H1 (cell line): ENCODE data around the gene LRRC15. TPM values are rescaled to one million over a fixed set of nuclear protein-coding genes. Genes with fewer than 3 reads are reported as not detected.

Source experiments
- CHD7 ChIP-seq: fragments of 300-600 bp; sonication (generic); IDR thresholded peaks from 2 replicates; pipeline ENCODE4 v1.7.1; 2012; ENCODE audit warnings: low read length, moderate library complexity, mild to moderate bottlenecking, inconsistent platforms; ENCODE audit not compliant: insufficient replicate concordance
- CTCF ChIP-seq, 3 experiments: IDR thresholded peaks; 1 replicate in 2 of 3; 2 replicates in 1 of 3; pipeline versions ENCODE4 v1.5.1 to v1.6.1; 2011; ENCODE audit warnings: low read length in 3 of 3, mild to moderate bottlenecking in 3 of 3, inconsistent platforms in 2 of 3, low read depth in 1 of 3, moderate library complexity in 1 of 3; ENCODE audit not compliant: insufficient read depth in 1 of 3; ENCODE audit errors: control extremely low read depth in 1 of 3
- POU5F1 ChIP-seq: IDR thresholded peaks from 2 replicates; pipeline ENCODE4 v1.6.1; 2011; ENCODE audit warnings: low read depth, mild to moderate bottlenecking, low read length, moderate library complexity
- RAD21 ChIP-seq, 2 experiments: IDR thresholded peaks in 1 of 2; conservative IDR thresholded peaks in 1 of 2; 2 replicates each; pipeline ENCODE4 v1.6.1; 2011; ENCODE audit warnings: low read depth in 2 of 2, low read length in 2 of 2, improper control_type of control experiment in 1 of 2, inconsistent platforms in 1 of 2, mild to moderate bottlenecking in 1 of 2, moderate library complexity in 1 of 2
- USF2 ChIP-seq: IDR thresholded peaks from 2 replicates; pipeline ENCODE4 v1.6.1; 2011; ENCODE audit warnings: low read length, improper control_type of control experiment
- polyA plus RNA-seq, 7 experiments: library from polyadenylated mRNA; depleted of rRNA in 3 of 7; stranded (reverse) in 5 of 7; unstranded in 2 of 7; fragments of >200 nt in 5 of 7; fragments of 200-250 nt in 2 of 7; gene quantifications; 1 replicate in 5 of 7; 2 replicates in 1 of 7; 4 replicates in 1 of 7; pipeline versions ENCODE4 v1.2.1 to v1.2.3, GENCODE V29; 2011 to 2013; ENCODE audit warnings: missing spikeins in 2 of 7, mixed read lengths in 2 of 7
- total RNA-seq: library from RNA; stranded (reverse); fragmentation: NEBNext Ultra II Directional; extraction: Animal tissue kit (Norgen Biotek cat#: 25700); gene quantifications from 2 replicates; pipeline ENCODE4 v1.2.1, GENCODE V29; 2021

Gene LRRC15
- total and polyA plus RNA-seq, 2 of the 8 experiments (the other 6 are each of a cell fraction or from before 2014, with no cell fraction given), result 0.15 to 0.37 TPM

- TF ChIP-seq USF2 (no peak), RAD21 (IDR thresholded peaks at IDR 0.05 in 1 of 2, conservative IDR thresholded peaks at IDR 0.05 in 1 of 2; ENCODE audit: low read depth in 2 of 2, low read length in 2 of 2) (peak; percentile 98 to 99), CHD7 (no peak), CTCF (IDR thresholded peaks at IDR 0.05; ENCODE audit: control extremely low read depth in 1 of 3, insufficient read depth in 1 of 3, low read depth in 1 of 3, low read length in 3 of 3) (peak; percentile 83 to 95 (median 89)), POU5F1 (no peak)
Measured at GRCh38 chr3:194315088-194315964, 54.2 kb downstream of the LRRC15 start (continued).
